Activated T-cell treated with anti-CD3 and anti-CD28 coated beads for 24 hours (primary cell): ENCODE measurements around the gene MPZL2.

Experiments
- DNase-seq: peaks from one replicate; pipeline ENCODE4 v3.0.0-alpha.2; 2020; ENCODE audit warnings: low read depth

MPZL2 gene

GRCh38 chr11:118243161-118243560, 20.9 kb downstream of the MPZL2 start:
- DNase-seq = no peak

- no peak for DNase-seq
These were observed 22.4 kb downstream of the MPZL2 start for GRCh38 chr11:118241764-118242098.

- peak; percentile 70 for DNase-seq
These were observed 22.9 kb downstream of the MPZL2 start for GRCh38 chr11:118240999-118241763.

- DNase-seq = no peak
These were observed 24.4 kb downstream of the MPZL2 start for GRCh38 chr11:118239509-118240205.

- DNase-seq = no peak
These were observed 25.2 kb downstream of the MPZL2 start for GRCh38 chr11:118238929-118239328.

- DNase-seq = no peak
These were observed 25.7 kb downstream of the MPZL2 start for GRCh38 chr11:118238421-118238820.

GRCh38 chr11:118236170-118236569, 27.9 kb downstream of the MPZL2 start:
- DNase-seq = no peak

- no peak for DNase-seq
These were observed 29.3 kb downstream of the MPZL2 start for GRCh38 chr11:118234833-118235232.

GRCh38 chr11:118233850-118234249, 30.2 kb downstream of the MPZL2 start:
- no peak for DNase-seq

GRCh38 chr11:118233377-118233776, 30.7 kb downstream of the MPZL2 start:
- no peak for DNase-seq

- peak; percentile 62 for DNase-seq
These were observed 31.4 kb downstream of the MPZL2 start for GRCh38 chr11:118232659-118233058.

GRCh38 chr11:118231461-118231860, 32.6 kb downstream of the MPZL2 start:
- DNase-seq = no peak

- no peak for DNase-seq
These were observed 34.0 kb downstream of the MPZL2 start for GRCh38 chr11:118230088-118230487.

- no peak for DNase-seq
These were observed 34.7 kb downstream of the MPZL2 start for GRCh38 chr11:118229274-118229847.

- no peak for DNase-seq
These were observed 36.0 kb downstream of the MPZL2 start for GRCh38 chr11:118227865-118228785.

- no peak for DNase-seq
These were observed 37.3 kb downstream of the MPZL2 start for GRCh38 chr11:118226781-118227180.

- no peak for DNase-seq
These were observed 37.8 kb downstream of the MPZL2 start for GRCh38 chr11:118226296-118226695.

GRCh38 chr11:118224511-118225188, 39.4 kb downstream of the MPZL2 start, which contains the start of gene JAML:
JAML (minus strand) TSS chr11:118225011; CDS start chr11:118214866, 10,145 bp downstream.
- DNase-seq = no peak

- no peak for DNase-seq
These were observed 40.1 kb downstream of the MPZL2 start for GRCh38 chr11:118223992-118224391.

GRCh38 chr11:118223570-118223969, 40.5 kb downstream of the MPZL2 start:
- no peak for DNase-seq

- DNase-seq = no peak
These were observed 41.7 kb downstream of the MPZL2 start for GRCh38 chr11:118222437-118222836.

GRCh38 chr11:118221419-118221818, 42.7 kb downstream of the MPZL2 start:
- DNase-seq = no peak
